Activated CD4-positive, alpha-beta T cell treated with anti-CD3 and anti-CD28 coated beads, Interleukin-2, amount 50 U/mL, for 48 hours (primary cell): ENCODE results near the gene TMEM239.
A peak's percentile ranks its signal among the peaks of the same experiment; 100 is the strongest.

Source experiments
- DNase-seq, 2 experiments: peaks; one replicate each; pipeline ENCODE4 v3.0.0-alpha.2; 2020

The TMEM239 gene

GRCh38 chr20:2851086-2851485 is 34.9 kb downstream of the TMEM239 start:
- no peak for DNase-seq

- DNase-seq: no peak
These were observed 42.4 kb downstream of the TMEM239 start for GRCh38 chr20:2858591-2858990.

DNA sequence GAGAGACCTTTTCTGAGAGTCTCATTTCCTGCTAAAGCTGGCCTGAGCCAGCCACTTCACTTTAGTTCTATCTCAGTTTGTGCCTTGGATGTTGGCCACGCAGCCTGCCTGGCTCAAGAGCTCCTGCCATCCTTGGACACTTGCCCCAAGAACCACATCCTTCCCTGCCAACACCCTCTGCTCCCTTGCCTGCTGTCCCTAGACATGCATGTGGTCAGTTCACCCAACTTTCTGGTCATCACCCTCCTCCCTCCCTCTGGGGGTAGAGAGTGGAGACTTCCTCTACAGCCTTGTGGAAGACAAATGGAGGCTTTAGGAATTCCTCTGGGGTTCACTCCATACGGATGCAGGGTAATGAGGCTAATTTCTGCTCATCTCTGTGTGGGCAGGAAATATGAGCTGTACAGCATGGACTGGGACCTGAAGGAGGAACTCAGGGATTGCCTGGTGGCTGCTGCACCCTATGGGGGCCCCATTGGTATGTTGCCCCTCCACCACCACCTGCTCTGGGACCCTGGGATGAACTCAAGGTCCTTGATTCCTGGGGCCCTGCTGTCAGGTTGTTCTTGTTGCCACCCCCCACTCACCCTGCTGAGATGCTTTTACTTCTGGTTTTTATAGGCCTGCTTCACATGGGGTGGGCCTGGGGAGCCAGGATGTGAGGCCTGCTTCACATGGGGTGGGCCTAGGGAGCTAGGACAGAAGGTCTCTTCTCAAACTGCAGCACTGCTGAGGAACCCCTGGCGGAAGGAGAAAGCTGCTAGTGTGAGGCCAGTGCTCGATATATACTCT is 43.4 kb downstream of the TMEM239 start:
- DNase-seq: no peak

GRCh38 chr20:2864626-2865025 is 48.5 kb downstream of the TMEM239 start:
- no peak for DNase-seq

DNA sequence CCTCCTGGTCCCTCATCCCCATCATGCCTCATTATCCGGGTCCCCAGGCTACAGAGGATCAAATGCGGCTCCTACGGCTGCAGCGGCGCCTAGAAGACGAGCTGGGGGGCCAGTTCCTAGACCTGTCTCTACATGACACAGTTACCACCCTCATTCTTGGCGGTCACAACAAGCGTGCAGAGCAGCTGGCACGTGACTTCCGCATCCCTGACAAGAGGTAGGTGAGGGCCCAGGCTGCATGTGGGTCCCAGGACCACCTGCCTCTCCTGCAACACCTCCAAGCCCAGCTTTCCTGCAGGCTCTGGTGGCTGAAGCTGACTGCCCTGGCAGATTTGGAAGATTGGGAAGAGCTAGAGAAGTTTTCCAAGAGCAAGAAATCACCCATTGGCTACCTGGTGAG is 48.9 kb downstream of the TMEM239 start:
- no peak for DNase-seq

DNA sequence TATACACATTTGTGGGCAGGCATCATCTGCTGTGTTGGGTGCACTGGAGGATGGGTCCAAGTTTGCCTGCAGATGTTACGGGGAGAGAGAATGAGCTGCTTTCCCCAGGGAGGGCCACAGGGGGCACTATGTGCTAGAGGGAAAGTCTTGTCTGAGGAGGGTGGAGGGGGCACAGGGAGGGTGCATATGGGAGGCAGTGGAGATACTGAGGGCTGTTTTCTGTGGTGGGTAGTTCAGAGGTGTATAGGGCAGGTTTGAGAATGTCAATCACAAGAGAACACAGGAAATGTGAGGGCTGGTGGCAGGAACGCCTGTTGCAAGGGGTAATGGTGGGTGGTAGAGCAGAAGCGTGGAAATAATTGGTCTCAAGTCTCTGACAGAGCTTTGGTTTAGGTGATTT is 49.5 kb downstream of the TMEM239 start:
- peak; percentile 44 to 56 for DNase-seq

GRCh38 chr20:2866236-2866635 is 50.1 kb downstream of the TMEM239 start:
- no peak for DNase-seq

DNA sequence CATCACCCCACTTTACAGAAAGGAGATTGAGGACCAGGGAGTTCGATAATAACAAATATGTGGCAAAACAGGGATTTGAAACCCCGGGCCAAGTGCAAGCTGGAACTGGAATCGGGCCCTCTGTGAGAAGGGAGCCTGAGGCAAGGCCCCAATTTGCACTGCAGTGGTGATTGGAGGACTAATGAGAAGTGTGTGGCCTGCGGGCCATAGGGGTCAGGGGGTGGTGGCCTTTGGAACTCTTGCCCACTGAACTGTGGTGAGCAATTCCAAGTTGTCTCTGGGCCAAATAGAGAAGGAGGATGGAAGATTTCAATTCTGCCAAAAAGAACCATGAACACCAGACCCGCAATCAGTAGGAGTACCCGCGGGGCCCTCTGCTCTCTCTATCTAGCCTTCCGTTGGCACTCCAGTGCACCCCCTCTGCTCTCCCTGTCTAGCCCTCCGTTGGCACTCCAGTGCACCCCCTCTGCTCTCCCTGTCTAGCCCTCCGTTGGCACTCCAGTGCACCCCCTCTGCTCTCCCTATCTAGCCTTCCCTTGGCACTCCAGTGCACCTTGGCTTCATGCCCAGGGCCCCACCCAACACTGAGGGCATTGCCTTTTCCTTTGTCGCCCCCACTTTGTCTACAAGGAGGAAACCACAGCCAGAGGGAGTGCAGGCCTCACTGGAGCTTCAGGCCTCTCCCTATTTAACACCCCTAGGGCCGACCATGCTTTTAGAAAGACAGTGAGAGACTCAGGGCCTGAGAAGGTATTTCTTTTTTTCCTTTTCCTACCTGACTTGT is 51.1 kb downstream of the TMEM239 start:
- no peak for DNase-seq
